ENCODE measurements around the gene AMMECR1.
A peak's percentile ranks its signal among the peaks of the same experiment; 100 is the strongest.

Gene AMMECR1

DNA sequence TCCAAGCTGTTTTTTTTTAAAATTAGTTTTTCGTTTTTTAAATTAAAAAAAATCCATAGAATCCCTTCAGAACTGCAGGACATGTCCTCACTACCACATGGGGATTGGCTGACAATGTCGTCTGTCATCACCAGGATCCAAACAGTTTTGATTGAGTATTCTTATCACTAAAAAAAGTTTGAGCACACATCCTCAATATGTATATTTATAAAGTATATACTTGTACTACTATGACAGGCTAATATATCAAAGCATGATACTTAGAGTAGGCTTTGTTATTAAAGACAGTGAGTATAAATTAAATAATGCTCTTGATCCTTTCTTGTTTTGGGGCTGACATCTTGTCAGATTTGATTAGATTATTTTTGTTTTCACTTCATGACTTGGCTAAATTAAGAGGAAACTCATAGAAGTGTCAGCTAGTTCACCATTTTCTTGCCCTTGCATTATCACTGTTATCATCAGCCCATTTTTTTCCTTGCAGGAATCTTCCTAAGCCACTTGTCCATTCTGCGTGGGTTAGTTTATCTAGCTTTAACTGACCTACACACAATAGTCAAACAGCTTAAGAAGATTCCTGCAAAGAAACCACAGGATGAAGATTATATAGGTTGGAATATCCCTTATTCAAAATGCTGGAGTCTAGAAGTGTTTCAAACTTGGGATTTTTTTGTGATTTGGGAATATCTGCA, 92.8 kb downstream of the AMMECR1 start:
- in situ Hi-C loops (cut with HindIII; ENCODE audit: low pct_ligation_motif_present, low pct_unique_long_range_greater_than_20kb, low sequenced_read_pairs) = no loop called here
- no peak for DNase-seq

- no peak for DNase-seq
These were observed 95.2 kb downstream of the AMMECR1 start for GRCh38 chrX:110222497-110223257.

DNA sequence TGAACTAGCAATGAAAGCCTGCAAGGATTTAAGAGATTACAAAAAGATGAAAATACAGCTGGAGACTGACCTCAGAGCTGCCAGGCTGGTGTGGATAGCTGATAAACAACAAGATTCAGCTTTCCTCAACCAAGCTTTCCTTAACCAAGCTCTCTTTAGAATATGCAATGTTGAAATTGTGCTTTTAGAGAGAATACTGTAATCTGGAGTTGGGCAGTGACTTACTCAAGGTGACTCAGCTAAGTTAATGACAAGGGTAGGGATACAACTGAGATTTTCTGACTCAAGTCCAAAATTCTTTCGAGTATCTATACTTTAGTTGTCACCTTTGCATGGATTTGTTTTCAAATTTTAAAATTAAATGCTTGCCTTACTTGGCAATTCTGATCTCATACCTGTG, 98.0 kb downstream of the AMMECR1 start:
- peak; percentile 32 for DNase-seq
- in situ Hi-C loops (cut with HindIII; ENCODE audit: low pct_ligation_motif_present, low pct_unique_long_range_greater_than_20kb, low sequenced_read_pairs) = no loop called here

More at GRCh38 chrX:110222497-110223257, 95.2 kb downstream of the AMMECR1 start:
- in situ Hi-C loops (cut with HindIII; ENCODE audit: low pct_ligation_motif_present, low pct_unique_long_range_greater_than_20kb, low sequenced_read_pairs) = no loop called here

DNA sequence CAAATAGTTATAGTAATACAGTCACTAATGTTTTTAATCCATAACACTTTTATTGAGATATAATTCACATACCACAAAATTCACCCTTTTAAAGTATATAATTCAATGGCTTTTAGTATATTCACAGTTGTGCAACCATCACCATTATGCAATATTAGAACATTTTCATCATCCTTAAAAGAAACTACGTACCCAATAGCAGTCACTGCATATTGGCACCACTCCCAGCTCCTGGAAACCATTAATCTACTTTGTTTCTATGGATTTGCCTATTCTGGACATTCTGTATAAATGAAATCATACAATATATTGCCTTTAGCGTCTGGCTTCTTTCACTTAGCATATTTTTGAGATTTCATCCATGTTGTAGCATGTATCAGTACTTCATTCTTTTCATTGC, 99.3 kb downstream of the AMMECR1 start:
- DNase-seq = no peak
- in situ Hi-C loops (cut with HindIII; ENCODE audit: low pct_ligation_motif_present, low pct_unique_long_range_greater_than_20kb, low sequenced_read_pairs) = no loop called here

DNA sequence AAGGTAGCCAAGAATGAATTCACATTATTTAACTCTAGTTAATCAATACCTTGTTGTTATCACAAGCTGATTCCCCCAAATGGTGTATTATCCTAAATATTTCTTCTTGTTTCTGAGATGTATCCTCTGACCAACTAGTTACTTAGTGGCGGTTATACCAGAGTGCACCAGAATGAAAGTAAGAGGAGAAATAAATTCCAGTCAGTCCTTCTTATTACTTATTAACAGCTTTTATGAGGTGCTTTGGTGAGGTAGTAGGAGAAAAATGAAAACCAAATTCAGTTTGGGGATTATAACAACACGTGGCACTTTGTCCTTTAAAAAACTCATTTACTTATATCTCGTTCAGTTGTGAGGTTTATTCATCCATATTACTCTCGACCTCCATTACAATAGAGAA, 101.9 kb downstream of the AMMECR1 start:
- peak; percentile 81 for DNase-seq
- in situ Hi-C loops (cut with HindIII; ENCODE audit: low pct_ligation_motif_present, low pct_unique_long_range_greater_than_20kb, low sequenced_read_pairs) = no loop called here

- DNase-seq = no peak
- in situ Hi-C loops (cut with HindIII; ENCODE audit: low pct_ligation_motif_present, low pct_unique_long_range_greater_than_20kb, low sequenced_read_pairs) = no loop called here
These were observed 102.5 kb downstream of the AMMECR1 start for GRCh38 chrX:110215411-110215810.

DNA sequence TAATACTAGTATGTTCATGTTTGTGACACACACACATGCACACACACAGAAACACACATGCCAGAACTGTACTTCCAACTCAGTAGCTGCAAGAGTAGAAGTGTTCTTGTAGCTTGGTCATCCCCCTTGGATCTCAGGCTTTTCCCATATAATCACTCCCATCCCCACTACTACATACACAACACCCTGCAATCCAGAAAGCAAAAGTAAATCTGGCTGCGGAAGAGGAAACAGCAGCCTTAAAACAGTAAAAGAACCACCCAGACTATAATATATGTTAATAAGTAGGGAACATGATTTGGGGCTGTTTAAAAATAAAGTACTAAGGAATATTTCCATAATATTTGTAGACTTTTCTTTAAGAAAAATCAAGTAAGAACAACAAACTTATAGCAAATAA, 103.2 kb downstream of the AMMECR1 start:
- in situ Hi-C loops (cut with HindIII; ENCODE audit: low pct_ligation_motif_present, low pct_unique_long_range_greater_than_20kb, low sequenced_read_pairs) = no loop called here
- DNase-seq = no peak

- no peak for DNase-seq
- in situ Hi-C loops (cut with HindIII; ENCODE audit: low pct_ligation_motif_present, low pct_unique_long_range_greater_than_20kb, low sequenced_read_pairs) = no loop called here
These were observed 104.7 kb downstream of the AMMECR1 start for GRCh38 chrX:110213183-110213582.

GRCh38 chrX:110212299-110212698, 105.6 kb downstream of the AMMECR1 start:
- in situ Hi-C loops (cut with HindIII; ENCODE audit: low pct_ligation_motif_present, low pct_unique_long_range_greater_than_20kb, low sequenced_read_pairs) = no loop called here
- DNase-seq = no peak

DNA sequence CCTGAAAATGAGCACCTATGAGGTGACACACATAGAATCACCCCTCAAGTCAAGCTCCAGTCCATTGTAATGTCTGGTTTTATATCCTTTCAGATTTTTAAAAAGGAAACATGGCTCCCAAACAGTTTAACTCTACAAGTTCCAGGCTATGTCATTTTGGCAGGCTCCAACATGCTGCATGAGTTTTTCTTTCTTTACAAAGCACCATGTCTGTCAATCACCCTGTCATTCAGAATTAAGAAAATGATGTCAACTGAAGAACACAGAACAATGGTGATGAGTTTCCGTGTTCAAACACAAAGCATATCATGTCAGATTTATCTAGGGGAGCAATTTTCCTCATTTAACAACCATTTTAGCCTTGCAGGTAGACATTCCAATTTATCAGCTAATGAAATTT, 106.5 kb downstream of the AMMECR1 start:
- in situ Hi-C loops (cut with HindIII; ENCODE audit: low pct_ligation_motif_present, low pct_unique_long_range_greater_than_20kb, low sequenced_read_pairs) = no loop called here
- no peak for DNase-seq

- in situ Hi-C loops (cut with HindIII; ENCODE audit: low pct_ligation_motif_present, low pct_unique_long_range_greater_than_20kb, low sequenced_read_pairs) = no loop called here
These were observed 107.3 kb downstream of the AMMECR1 start for GRCh38 chrX:110210417-110211139.

DNA sequence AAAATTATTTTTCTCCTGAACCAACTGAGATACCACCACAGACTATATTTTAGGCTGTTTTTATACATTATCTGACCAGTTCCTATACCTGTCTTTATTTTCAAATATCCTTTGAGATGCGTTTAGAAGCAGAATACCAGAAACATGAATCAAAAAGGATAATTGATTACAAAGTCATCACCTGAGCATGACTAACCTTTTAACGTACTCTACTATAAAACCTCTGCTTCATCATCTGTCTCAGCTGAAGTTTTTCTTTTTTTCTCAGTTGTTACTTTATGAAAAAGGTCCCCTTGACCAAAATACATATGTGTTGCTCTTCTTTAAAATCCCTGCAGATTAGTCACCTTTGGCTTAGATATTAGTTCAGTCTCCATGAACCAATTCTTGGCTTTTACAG, 109.8 kb downstream of the AMMECR1 start:
- in situ Hi-C loops (cut with HindIII; ENCODE audit: low pct_ligation_motif_present, low pct_unique_long_range_greater_than_20kb, low sequenced_read_pairs) = no loop called here
- DNase-seq = no peak

More at GRCh38 chrX:110210417-110211139, 107.3 kb downstream of the AMMECR1 start:
- no peak for DNase-seq

DNA sequence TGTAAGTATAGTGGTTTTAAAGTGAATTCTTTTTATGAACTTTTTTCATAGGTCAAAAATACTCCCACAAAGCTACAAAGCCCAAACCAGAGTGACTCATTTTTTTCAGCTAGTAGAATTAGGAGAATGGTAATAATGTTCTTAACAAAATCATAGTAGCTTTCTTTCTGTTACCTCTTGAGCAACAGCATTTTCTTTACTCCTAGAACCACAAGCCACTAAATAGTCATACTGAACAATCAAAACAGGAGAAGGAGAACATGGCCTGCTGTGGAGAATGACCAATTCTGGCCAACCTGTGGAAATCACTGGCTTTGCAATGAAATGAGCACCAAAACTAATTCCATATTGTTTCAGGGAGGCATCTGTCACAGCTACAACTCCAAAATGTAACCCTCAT, 112.9 kb downstream of the AMMECR1 start:
- in situ Hi-C loops (cut with HindIII; ENCODE audit: low pct_ligation_motif_present, low pct_unique_long_range_greater_than_20kb, low sequenced_read_pairs) = no loop called here
- no peak for DNase-seq

DNA sequence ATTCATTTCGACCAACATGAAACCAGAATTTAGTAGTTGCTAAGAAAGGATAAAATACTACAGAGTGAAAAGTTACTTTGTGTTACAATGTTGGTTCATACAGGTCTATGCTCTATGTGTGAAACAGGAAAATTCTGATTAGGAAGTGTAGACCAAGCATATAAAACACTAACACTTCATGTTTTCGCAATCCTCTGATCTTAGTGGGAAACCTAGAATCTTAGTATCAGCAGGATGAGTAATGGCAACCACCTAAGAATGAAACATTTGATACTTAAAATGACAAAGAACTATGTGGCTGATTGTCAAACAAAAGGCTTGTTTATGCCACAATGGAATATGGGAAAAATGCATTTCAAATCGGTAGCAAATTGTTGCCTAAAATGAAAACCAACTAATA, 116.1 kb downstream of the AMMECR1 start:
- in situ Hi-C loops (cut with HindIII; ENCODE audit: low pct_ligation_motif_present, low pct_unique_long_range_greater_than_20kb, low sequenced_read_pairs) = no loop called here
- DNase-seq = no peak

DNA sequence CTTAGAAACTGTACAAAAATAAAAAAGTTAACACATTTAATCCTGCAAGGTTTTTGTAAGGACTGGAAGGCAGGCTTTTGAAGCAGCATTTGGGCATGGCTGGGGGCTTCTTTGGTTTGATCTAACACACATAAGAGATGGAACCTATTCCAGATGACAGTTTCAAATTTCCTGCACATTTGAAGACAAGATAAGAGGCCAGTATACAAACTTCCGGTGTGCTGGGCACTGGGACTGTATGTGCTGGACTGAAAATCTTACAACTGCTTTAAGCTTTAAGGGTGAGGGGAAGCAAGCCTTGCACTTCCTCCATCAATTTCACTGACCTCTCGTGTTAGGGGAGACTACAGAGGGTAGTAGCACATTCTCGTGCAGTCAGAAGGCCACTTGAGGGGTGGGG, 122.9 kb downstream of the AMMECR1 start:
- in situ Hi-C loops (cut with HindIII; ENCODE audit: low pct_ligation_motif_present, low pct_unique_long_range_greater_than_20kb, low sequenced_read_pairs) = no loop called here

DNA sequence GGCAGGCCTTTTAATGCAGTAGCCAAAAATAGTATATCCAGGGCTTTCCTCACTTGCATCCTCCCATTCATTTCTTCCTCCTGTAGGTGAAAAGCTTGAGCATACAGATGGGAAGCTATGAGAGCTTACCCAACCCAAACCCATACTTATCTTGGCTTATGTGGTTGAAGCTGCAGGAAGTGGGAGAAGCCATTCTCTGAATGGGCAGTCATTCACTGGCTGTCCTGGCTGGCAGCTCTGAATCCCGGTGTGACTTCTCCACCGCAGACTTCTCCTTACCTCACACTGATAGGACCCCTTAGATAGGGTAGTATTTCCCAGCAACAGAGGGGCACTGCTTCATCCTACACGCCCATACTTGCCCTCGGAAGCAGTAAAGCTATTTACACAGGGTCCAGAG, 125.4 kb downstream of the AMMECR1 start:
- in situ Hi-C loops (cut with HindIII; ENCODE audit: low pct_ligation_motif_present, low pct_unique_long_range_greater_than_20kb, low sequenced_read_pairs) = no loop called here
- no peak for DNase-seq

More for the DNA sequence above, 122.9 kb downstream of the AMMECR1 start:
- no peak for DNase-seq

- in situ Hi-C loops (cut with HindIII; ENCODE audit: low pct_ligation_motif_present, low pct_unique_long_range_greater_than_20kb, low sequenced_read_pairs) = no loop called here
- DNase-seq = no peak
These were observed 129.0 kb downstream of the AMMECR1 start for GRCh38 chrX:110188701-110189558.

GRCh38 chrX:110183314-110183713, 134.6 kb downstream of the AMMECR1 start:
- in situ Hi-C loops (cut with HindIII; ENCODE audit: low pct_ligation_motif_present, low pct_unique_long_range_greater_than_20kb, low sequenced_read_pairs) = no loop called here
- DNase-seq = no peak

GRCh38 chrX:110182865-110183264, 135.0 kb downstream of the AMMECR1 start:
- no peak for DNase-seq
- in situ Hi-C loops (cut with HindIII; ENCODE audit: low pct_ligation_motif_present, low pct_unique_long_range_greater_than_20kb, low sequenced_read_pairs) = no loop called here

All from ACHN (cell line).